Fibroblast of skin of left biceps (primary cell): ENCODE data around the gene NRIP1.
"Not testable (repeated sequence)": the region's sequence is repeated elsewhere in the genome, so short reads cannot be mapped to it uniquely, and the experiment has no call there.

ENCODE experiments used
- DNase-seq, 2 experiments: peaks; one replicate each; pipeline ENCODE4 v3.0.0-alpha.2; 2013; ENCODE audit warnings: low read depth in 2 of 2

The NRIP1 gene

DNA sequence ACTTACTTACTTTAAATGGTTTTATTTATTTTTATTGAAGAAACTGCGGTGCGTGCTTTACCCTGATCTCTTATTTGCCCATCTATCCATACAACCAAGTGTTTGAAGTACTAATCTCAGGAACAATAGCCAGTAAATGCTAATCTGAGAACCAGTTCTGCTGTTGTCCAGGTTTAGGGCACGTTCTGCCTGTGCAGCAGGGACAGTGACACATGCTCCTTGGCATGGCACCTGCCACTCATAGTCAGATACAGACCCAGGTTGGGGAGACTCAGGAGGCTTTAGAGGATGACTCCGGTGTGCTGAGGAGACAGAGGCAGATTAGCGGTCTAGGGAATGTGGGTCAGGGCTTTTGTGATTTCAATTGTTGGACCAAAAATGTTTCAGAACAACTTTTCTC, 83.6 kb downstream of the NRIP1 start:
- no peak for DNase-seq

DNA sequence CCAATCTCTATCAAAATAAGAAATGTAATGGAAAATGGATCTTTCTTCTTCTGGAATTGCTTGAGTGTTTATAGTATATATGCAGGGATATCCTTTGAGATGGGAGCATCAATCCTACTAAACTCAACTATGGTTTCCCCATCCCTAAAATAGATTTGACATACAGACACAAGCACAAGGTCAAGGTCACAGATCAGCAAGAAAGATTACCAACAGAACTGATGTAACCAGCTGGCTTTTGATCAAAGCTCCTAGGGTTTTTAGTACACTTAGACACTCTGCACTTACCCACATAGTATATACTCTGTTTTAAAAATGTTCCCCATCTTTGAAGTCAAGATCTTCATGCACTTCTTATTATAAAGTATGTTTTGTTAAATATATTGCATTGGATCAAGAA, 85.5 kb downstream of the NRIP1 start:
- DNase-seq: no peak

DNA sequence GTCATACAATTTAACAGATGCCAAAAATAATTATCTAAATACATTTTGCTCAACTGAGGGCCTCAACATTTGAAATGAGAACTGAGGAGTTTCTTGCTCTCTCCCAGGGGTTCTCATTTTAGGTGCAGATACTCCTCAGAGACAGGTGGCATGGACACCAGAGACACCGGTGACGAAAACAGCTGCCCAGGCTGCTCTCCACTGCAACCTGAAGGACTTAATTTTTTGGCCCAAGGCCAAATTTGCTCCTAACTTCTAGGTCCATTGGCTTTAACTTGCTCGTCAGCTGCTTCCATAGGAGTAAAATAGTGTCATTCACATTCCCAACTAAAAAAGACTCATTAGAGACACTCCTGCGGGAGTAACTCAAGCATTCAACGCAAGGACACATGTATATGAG, 87.0 kb downstream of the NRIP1 start:
- DNase-seq: no peak

- DNase-seq: no peak
Observed at GRCh38 chr21:14975136-14975919, 89.5 kb downstream of the NRIP1 start.

GRCh38 chr21:14972678-14973077, 92.1 kb downstream of the NRIP1 start:
- no peak for DNase-seq

- no peak for DNase-seq
Observed at GRCh38 chr21:14968821-14969220, 96.0 kb downstream of the NRIP1 start.

DNA sequence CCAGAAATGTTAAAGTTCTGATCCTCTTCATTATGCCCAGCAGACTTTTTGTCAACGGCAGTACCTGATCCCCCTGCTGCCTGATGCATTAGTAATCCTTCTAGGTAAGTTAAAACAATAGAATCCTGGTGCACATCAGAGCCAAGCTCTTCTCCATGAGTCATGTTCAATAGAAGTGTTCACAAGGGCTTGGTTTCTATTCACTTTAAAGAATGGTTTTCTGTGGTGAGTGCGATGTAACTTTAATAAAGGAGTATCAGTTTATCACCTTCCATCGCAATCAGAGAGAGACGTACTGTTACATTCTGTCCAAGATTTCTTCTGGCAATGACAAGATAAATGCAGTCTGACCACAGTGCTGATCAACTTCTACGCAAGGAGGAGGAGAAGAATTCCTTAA, 96.8 kb downstream of the NRIP1 start:
- DNase-seq: no peak

DNA sequence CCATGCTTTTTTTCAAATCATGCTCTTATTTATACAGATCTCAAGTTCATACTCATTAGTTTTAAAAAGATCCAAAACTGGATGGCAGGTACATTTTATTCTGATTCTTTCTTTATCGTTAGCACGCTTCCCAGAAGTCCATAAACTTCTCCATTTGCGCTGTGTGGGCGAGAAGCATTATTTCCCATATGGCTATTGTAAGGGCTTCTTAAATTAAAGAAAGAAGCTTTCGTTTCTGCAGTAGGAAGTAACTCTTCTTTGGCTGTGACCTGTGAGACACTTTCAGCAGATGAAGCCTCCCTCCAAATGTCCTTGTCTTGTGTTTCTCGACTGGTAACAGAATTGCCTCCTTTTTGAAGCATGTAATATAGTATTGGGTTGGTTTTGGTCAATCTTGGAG, 100.2 kb downstream of the NRIP1 start:
- no peak for DNase-seq

DNA sequence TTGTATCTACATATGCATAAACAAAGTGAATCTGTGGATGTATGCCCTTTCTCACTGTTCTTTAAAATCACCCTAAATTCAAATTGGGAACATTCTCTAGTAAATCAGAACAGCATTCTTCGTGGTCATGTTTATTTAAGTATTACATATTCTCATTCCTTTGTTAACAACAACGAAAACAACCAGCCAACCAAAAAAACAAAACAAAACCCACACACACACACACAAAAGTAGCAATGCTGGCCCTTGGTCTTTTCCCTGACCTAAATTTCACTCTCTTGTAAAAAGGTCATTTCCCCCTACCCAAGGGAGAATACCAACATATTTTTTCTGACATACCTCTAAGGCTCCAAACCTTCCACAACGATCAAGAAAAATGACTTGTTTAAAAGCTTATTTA, 102.6 kb downstream of the NRIP1 start:
- DNase-seq: no peak

GRCh38 chr21:14961502-14961901, 103.3 kb downstream of the NRIP1 start:
- no peak for DNase-seq

GRCh38 chr21:14959343-14959742, 105.5 kb downstream of the NRIP1 start:
- no peak for DNase-seq

DNA sequence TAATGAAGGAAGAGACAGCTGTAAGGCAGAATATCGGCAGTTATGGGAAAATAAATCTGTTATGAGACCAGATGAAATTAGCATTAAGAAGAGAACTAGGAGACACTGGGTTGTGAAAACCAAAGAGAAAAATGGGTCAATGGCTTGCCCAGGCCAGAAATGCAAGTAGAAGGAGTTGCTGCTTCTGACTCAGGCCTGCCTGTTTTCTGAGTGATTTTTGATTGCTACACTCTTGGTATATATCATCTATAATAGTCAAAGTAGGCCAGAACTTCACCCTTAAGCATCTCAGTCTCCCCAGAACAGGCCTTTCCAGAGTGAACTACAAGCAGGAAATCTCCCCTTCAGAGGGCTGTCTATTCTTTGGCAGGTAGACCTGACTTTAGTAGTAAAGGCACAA, 107.0 kb downstream of the NRIP1 start:
- DNase-seq: no peak

- DNase-seq: peak; percentile 66 to 71
Observed at GRCh38 chr21:14956807-14957206, 108.0 kb downstream of the NRIP1 start.

- no peak for DNase-seq
Observed at GRCh38 chr21:14955936-14956520, 108.8 kb downstream of the NRIP1 start.

GRCh38 chr21:14952916-14953315, 111.9 kb downstream of the NRIP1 start:
- no peak for DNase-seq

GRCh38 chr21:14949603-14950002, 115.2 kb downstream of the NRIP1 start:
- DNase-seq: no peak

- no peak for DNase-seq
Observed at GRCh38 chr21:14947613-14948160, 117.1 kb downstream of the NRIP1 start.

DNA sequence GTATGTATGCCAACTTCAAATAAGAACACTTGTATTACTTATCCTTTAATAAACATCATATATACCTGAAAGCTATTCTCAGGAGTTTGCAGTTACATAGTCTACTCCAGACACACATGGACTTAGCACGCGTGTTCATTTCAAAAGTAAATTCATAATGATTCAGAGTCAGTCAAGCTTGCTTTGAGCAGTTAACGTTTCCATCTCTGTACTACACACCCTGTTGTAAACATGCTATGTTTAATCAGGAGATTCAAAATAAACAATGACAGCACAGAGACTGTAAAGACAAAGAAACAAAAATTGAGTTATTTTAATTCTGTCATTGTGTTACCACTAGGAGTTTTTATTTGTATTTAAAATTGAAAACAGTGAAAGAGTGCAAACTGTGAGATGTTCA, 119.6 kb downstream of the NRIP1 start:
- DNase-seq: no peak

DNA sequence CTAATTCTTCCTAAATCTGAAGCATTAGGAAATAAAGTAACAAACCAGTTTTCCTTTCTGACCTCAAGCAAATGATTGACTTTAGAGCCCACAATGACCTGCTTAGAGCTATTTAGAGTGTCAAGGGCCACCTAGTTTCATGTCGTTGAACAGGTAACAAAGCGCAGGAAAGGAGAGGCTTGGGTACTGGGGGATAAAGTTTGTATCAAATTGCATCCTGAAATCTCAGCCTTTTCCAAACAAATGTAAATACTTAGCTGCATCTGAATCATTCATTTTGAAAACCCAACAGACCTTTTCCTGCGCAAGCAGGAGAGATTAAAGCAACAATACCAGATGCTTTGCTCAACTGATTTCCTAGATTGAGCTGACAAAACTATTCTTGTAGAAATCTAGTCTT, 121.2 kb downstream of the NRIP1 start:
- no peak for DNase-seq

GRCh38 chr21:14942801-14943490, 121.9 kb downstream of the NRIP1 start:
- DNase-seq: no peak

DNA sequence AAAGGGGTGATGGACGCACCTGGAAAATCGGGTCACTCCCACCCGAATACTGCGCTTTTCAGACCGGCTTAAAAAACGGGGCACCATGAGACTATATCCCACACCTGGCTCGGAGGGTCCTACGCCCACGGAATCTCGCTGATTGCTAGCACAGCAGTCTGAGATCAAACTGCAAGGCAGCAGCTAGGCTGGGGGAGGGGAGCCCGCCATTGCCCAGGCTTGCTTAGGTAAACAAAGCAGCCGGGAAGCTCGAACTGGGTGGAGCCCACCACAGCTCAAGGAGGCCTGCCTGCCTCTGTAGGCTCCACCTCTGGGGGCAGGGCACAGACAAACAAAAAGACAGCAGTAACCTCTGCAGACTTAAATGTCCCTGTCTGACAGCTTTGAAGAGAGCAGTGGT, 137.5 kb downstream of the NRIP1 start:
- DNase-seq: not testable (repeated sequence)

- DNase-seq: no peak
Observed at GRCh38 chr21:14926186-14926585, 138.6 kb downstream of the NRIP1 start.

- DNase-seq: peak; percentile 56 to 57
Observed at GRCh38 chr21:14923468-14923867, 141.3 kb downstream of the NRIP1 start.
